AG09309 (cell line): ENCODE data around the gene SLC9B2.

Experiments
- DNase-seq: peaks from one replicate; pipeline ENCODE4 v3.0.0-alpha.2; 2010; ENCODE audit warnings: low read depth
- H3K4me3 ChIP-seq: 2 replicates; pipeline ENCODE4 v1.5.1; 2011; ENCODE audit warnings: mild to moderate bottlenecking, low read depth, low read length, moderate library complexity; ENCODE audit not compliant: control insufficient read depth
- CTCF ChIP-seq: IDR thresholded peaks from 2 replicates; pipeline ENCODE4 v1.5.1; 2011; ENCODE audit warnings: mild to moderate bottlenecking, low read depth, low read length, inconsistent platforms; ENCODE audit not compliant: insufficient read depth, control insufficient read depth; ENCODE audit errors: missing control alignments

Gene SLC9B2

GRCh38 chr4:103105558-103106356, 29.2 kb upstream of the SLC9B2 start:
- DNase-seq: no peak
- no peak overlapping the region for H3K4me3 ChIP-seq
- no peak for TF ChIP-seq CTCF

DNA sequence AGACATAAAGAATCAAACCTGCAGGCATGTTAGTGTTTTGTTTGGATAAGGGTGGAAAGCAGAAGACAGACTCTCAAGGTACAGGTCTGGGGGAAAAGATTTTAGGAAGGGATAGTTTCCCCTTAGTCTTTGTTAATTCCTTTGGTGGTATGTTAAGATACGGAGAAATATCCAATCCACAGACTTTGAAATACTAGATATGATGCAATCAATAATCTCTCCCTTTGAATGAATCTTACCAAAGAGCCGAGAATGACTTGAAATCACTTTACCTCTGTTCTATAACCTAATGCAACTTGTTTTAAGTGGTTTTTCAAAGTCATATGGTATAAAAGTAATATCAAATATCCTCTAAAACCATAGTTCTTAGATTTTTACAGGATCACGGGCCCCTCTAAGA, 28.3 kb upstream of the SLC9B2 start:
- no peak for TF ChIP-seq CTCF
- no peak for DNase-seq
- no peak overlapping the region for H3K4me3 ChIP-seq

DNA sequence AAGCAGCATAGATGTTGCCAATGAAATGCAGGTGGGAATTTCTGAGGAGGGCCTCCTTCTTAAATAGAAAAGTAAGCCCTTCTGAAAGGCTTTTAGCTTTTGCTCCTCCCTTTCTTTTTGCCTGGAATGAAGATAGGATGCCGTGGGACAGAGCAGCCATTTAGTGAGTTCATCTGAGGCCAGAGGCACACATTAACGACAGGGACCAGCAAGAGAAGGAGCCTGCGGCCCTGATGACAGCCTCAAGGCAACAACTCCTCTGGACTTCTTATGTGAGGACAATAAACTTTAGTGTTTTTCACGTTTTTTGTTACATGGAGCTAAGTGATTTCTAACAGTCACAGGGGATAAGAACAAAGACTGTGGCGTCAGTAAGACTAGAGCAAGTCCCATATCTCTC, 24.1 kb upstream of the SLC9B2 start:
- TF ChIP-seq CTCF: no peak
- no peak for DNase-seq
- no peak overlapping the region for H3K4me3 ChIP-seq

DNA sequence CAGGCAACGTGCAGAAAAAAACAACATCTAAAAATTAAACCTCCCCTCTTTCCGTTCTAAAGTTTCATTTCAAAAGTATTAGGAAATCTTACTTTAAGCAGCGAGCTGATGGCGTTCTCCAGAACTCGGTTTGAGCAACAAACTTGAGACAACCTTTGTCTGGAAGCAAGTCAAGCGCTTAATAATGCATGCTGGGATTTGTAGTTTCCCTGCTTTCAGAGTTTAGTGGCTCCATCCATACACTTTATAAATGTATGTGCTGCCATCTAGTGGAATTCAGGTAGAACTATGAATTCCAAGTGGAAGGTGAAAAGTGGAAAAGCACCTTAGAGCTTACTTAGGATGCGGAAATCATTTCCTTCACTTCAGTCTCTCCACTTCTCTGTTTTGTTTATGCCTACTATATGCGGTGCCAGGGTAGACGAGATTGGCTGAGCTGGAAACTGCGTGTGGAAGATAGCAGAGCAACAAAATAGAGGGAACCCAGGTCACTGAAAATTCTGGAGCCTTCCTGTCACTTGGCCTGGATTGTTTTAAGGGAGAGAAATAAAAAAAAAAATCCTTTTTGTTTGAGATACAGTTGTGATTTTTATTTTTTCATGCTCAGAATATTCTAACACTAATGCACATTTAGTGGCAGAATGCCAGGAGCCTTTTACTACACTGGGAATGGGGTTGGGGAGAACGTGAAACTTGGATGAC, 23.3 kb upstream of the SLC9B2 start, which contains the start of gene BDH2:
Gene BDH2, minus strand, starts transcription at position 144 of the 702 bp plus-strand sequence. CDS start 3,580 bp downstream, outside the sequence.
- peak within 1 kb of the TSS; percentile 43 for H3K4me3 ChIP-seq
- TF ChIP-seq CTCF: peak; percentile 60
- DNase-seq: peak; percentile 93

GRCh38 chr4:103098756-103099440, 22.3 kb upstream of the SLC9B2 start:
- H3K4me3 ChIP-seq: peak overlapping the region; percentile 43
- no peak for TF ChIP-seq CTCF
- DNase-seq: no peak

- TF ChIP-seq CTCF: no peak
- peak overlapping the region; percentile 10 for H3K4me3 ChIP-seq
Measured at GRCh38 chr4:103098341-103098740, 21.8 kb upstream of the SLC9B2 start.

More at GRCh38 chr4:103098341-103098740, 21.8 kb upstream of the SLC9B2 start:
- no peak for DNase-seq
